ENCODE results near the gene MACROD2. TPM values are rescaled to one million over a fixed set of nuclear protein-coding genes. Genes with fewer than 3 reads are reported as not detected.
A peak's percentile ranks its signal among the peaks of the same experiment; 100 is the strongest.

The MACROD2 gene
- polyA plus RNA-seq, 1 donor from 2014 or later: 23.2 TPM

GRCh38 chr20:14304472-14304871 lies 309.2 kb downstream of the MACROD2 start:
- Histone ChIP-seq H3K4me3 (ENCODE audit: low read length) (no peak overlapping the region), H3K36me3 (ENCODE audit: insufficient read depth, low read length) (no peaks in the 10 kb centered on the region), H3K9ac (ENCODE audit: low read length) (no peak overlapping the region), H4K20me1 (ENCODE audit: insufficient read depth) (no peaks in the 10 kb centered on the region), H2AFZ (ENCODE audit: low read depth, low read length) (no peak overlapping the region), H3K4me2 (ENCODE audit: low read length) (no peak overlapping the region), H3F3A (ENCODE audit: insufficient read depth, low read length, poor library complexity, severe bottlenecking) (no peaks in the 10 kb centered on the region), H3K27ac (ENCODE audit: low read length) (no peak overlapping the region), H3K9me3 (ENCODE audit: low read length) (no peaks in the 10 kb centered on the region), H3K79me2 (replicated peaks; ENCODE audit: insufficient read depth, low read length) (no peaks in the 10 kb centered on the region), H3K9me2 (ENCODE audit: insufficient read depth, low read length) (no peaks in the 10 kb centered on the region), H3K27me3 (ENCODE audit: insufficient read depth, low read depth, low read length) (no peaks in the 10 kb centered on the region)
- TF ChIP-seq MXI1 (conservative IDR thresholded peaks at IDR 0.05; ENCODE audit: poor library complexity, severe bottlenecking) (no peak), REST (IDR thresholded peaks at IDR 0.05; ENCODE audit: borderline replicate concordance) (no peak), SMC3 (conservative IDR thresholded peaks at IDR 0.05; ENCODE audit: poor library complexity) (no peak), RAD21 (conservative IDR thresholded peaks at IDR 0.05) (no peak)

- Histone ChIP-seq H4K20me1 (ENCODE audit: insufficient read depth) (no peaks in the 10 kb centered on the region), H3K36me3 (ENCODE audit: insufficient read depth, low read length) (no peaks in the 10 kb centered on the region), H3K4me3 (ENCODE audit: low read length) (no peak overlapping the region), H3K9me3 (ENCODE audit: low read length) (no peaks in the 10 kb centered on the region), H3F3A (ENCODE audit: insufficient read depth, low read length, poor library complexity, severe bottlenecking) (no peaks in the 10 kb centered on the region), H2AFZ (ENCODE audit: low read depth, low read length) (no peak overlapping the region), H3K79me2 (replicated peaks; ENCODE audit: insufficient read depth, low read length) (no peaks in the 10 kb centered on the region), H3K4me2 (ENCODE audit: low read length) (no peak overlapping the region), H3K27ac (ENCODE audit: low read length) (no peak overlapping the region), H3K27me3 (ENCODE audit: insufficient read depth, low read depth, low read length) (no peaks in the 10 kb centered on the region), H3K9me2 (ENCODE audit: insufficient read depth, low read length) (no peaks in the 10 kb centered on the region), H3K9ac (ENCODE audit: low read length) (no peak overlapping the region)
- no peak for TF ChIP-seq EZH2 (IDR thresholded peaks at IDR 0.05; ENCODE audit: borderline replicate concordance, insufficient read depth, low read length, poor library complexity, severe bottlenecking)
- no peak for TF ChIP-seq MXI1 (conservative IDR thresholded peaks at IDR 0.05; ENCODE audit: poor library complexity, severe bottlenecking)
- no peak for TF ChIP-seq RAD21 (conservative IDR thresholded peaks at IDR 0.05)
- TF ChIP-seq EP300 (conservative IDR thresholded peaks at IDR 0.05; ENCODE audit: poor library complexity, severe bottlenecking): no peak
- no peak for TF ChIP-seq SMC3 (conservative IDR thresholded peaks at IDR 0.05; ENCODE audit: poor library complexity)
- TF ChIP-seq POLR2AphosphoS5 (IDR thresholded peaks at IDR 0.05): peak; percentile 47
- TF ChIP-seq REST (IDR thresholded peaks at IDR 0.05; ENCODE audit: borderline replicate concordance): no peak
- TF ChIP-seq, protein P1, sequence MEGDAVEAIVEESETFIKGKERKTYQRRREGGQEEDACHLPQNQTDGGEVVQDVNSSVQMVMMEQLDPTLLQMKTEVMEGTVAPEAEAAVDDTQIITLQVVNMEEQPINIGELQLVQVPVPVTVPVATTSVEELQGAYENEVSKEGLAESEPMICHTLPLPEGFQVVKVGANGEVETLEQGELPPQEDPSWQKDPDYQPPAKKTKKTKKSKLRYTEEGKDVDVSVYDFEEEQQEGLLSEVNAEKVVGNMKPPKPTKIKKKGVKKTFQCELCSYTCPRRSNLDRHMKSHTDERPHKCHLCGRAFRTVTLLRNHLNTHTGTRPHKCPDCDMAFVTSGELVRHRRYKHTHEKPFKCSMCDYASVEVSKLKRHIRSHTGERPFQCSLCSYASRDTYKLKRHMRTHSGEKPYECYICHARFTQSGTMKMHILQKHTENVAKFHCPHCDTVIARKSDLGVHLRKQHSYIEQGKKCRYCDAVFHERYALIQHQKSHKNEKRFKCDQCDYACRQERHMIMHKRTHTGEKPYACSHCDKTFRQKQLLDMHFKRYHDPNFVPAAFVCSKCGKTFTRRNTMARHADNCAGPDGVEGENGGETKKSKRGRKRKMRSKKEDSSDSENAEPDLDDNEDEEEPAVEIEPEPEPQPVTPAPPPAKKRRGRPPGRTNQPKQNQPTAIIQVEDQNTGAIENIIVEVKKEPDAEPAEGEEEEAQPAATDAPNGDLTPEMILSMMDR (IDR thresholded peaks at IDR 0.05; ENCODE audit: poor library complexity, severe bottlenecking): no peak
Observed at GRCh38 chr20:14307956-14308355, 312.6 kb downstream of the MACROD2 start.
